Muscle layer of colon (tissue), 2 donors: Measurements from ENCODE around the gene DUS1L.

Source experiments
- H3K27ac ChIP-seq: one replicate; pipeline ENCODE4 v1.7.0; 2013; ENCODE audit warnings: low read depth, mild to moderate bottlenecking, low read length, moderate library complexity
- H3K27me3 ChIP-seq, 2 donors: one replicate each; pipeline ENCODE4 v1.7.0; 2013; ENCODE audit warnings: low read length in 2 of 2, mild to moderate bottlenecking in 2 of 2; ENCODE audit not compliant: insufficient read depth in 2 of 2, control insufficient read depth in 1 of 2
- H3K36me3 ChIP-seq: one replicate; pipeline ENCODE4 v1.7.0; 2013; ENCODE audit warnings: mild to moderate bottlenecking, low read length; ENCODE audit not compliant: insufficient read depth
- H3K4me1 ChIP-seq: one replicate; pipeline ENCODE4 v1.7.0; 2013; ENCODE audit warnings: mild to moderate bottlenecking, low read length; ENCODE audit not compliant: insufficient read depth
- H3K4me3 ChIP-seq, 2 donors: one replicate each; pipeline ENCODE4 v1.7.0; 2013; ENCODE audit warnings: low read length in 2 of 2, low read depth in 1 of 2, mild to moderate bottlenecking in 1 of 2, moderate library complexity in 1 of 2
- H3K9ac ChIP-seq: one replicate; pipeline ENCODE4 v1.7.0; 2013; ENCODE audit warnings: low read length
- H3K9me3 ChIP-seq: one replicate; pipeline ENCODE4 v1.7.0; 2013; ENCODE audit warnings: mild to moderate bottlenecking, low read length
- donor health status: abdominal sarcoma.
- donor health status: Adenocarcinoma of cecum.

DUS1L gene

GRCh38 chr17:82065638-82066303 is at the start of gene DUS1L:
DUS1L (minus strand) TSS chr17:82065804; CDS start chr17:82065059, 745 bp downstream.
- Histone ChIP-seq H3K9me3 (no peaks in the 10 kb centered on the region), H3K36me3 (peaks cover 25% of the 10 kb centered on the region)

GRCh38 chr17:82114872-82115271 is 49.3 kb upstream of the DUS1L start:
- no peak overlapping the region for H3K27ac ChIP-seq
- H3K36me3 ChIP-seq = peaks cover 15% of the 10 kb centered on the region
- H3K27me3 ChIP-seq = no peaks in the 10 kb centered on the region
- no peak overlapping the region for H3K4me3 ChIP-seq
- H3K9ac ChIP-seq = no peak overlapping the region
- no peaks in the 10 kb centered on the region for H3K4me1 ChIP-seq
- H3K9me3 ChIP-seq = no peaks in the 10 kb centered on the region

More at GRCh38 chr17:82065638-82066303, at the start of gene DUS1L:
- peak within 1 kb of the TSS; percentile 90 for H3K27ac ChIP-seq
- H3K4me1 ChIP-seq = peaks cover 20% of the 10 kb centered on the region
- H3K27me3 ChIP-seq = no peaks in the 10 kb centered on the region
- peak within 1 kb of the TSS; percentile 74 for H3K9ac ChIP-seq
- peak within 1 kb of the TSS; percentile 68 to 77 for H3K4me3 ChIP-seq

- Histone ChIP-seq H3K9ac (no peak overlapping the region), H3K9me3 (no peaks in the 10 kb centered on the region), H3K27ac (no peak overlapping the region), H3K27me3 (no peaks in the 10 kb centered on the region), H3K4me1 (no peaks in the 10 kb centered on the region), H3K4me3 (no peak overlapping the region), H3K36me3 (peaks cover 15% of the 10 kb centered on the region)
These were observed 48.8 kb upstream of the DUS1L start for GRCh38 chr17:82114447-82114846.

- H3K27ac ChIP-seq = no peak overlapping the region
- no peaks in the 10 kb centered on the region for H3K4me1 ChIP-seq
These were observed 48.3 kb upstream of the DUS1L start for GRCh38 chr17:82113941-82114340.

GRCh38 chr17:82113422-82113821 is 47.8 kb upstream of the DUS1L start:
- Histone ChIP-seq H3K4me3 (no peak overlapping the region), H3K27me3 (no peaks in the 10 kb centered on the region), H3K9me3 (no peaks in the 10 kb centered on the region), H3K9ac (no peak overlapping the region), H3K4me1 (no peaks in the 10 kb centered on the region), H3K36me3 (peaks cover 15% of the 10 kb centered on the region), H3K27ac (no peak overlapping the region)

More at GRCh38 chr17:82113941-82114340, 48.3 kb upstream of the DUS1L start:
- Histone ChIP-seq H3K4me3 (no peak overlapping the region), H3K9me3 (no peaks in the 10 kb centered on the region), H3K9ac (no peak overlapping the region), H3K36me3 (peaks cover 15% of the 10 kb centered on the region), H3K27me3 (no peaks in the 10 kb centered on the region)

GRCh38 chr17:82112914-82113311 is 47.3 kb upstream of the DUS1L start:
- Histone ChIP-seq H3K27me3 (no peaks in the 10 kb centered on the region), H3K36me3 (peaks cover 15% of the 10 kb centered on the region), H3K9ac (no peak overlapping the region), H3K27ac (no peak overlapping the region), H3K4me1 (no peaks in the 10 kb centered on the region), H3K4me3 (no peak overlapping the region), H3K9me3 (no peaks in the 10 kb centered on the region)

- Histone ChIP-seq H3K9ac (no peak overlapping the region), H3K4me3 (no peak overlapping the region), H3K27me3 (no peaks in the 10 kb centered on the region), H3K36me3 (peaks cover 15% of the 10 kb centered on the region), H3K4me1 (no peaks in the 10 kb centered on the region), H3K27ac (no peak overlapping the region), H3K9me3 (no peaks in the 10 kb centered on the region)
These were observed 46.7 kb upstream of the DUS1L start for GRCh38 chr17:82112181-82112913.

GRCh38 chr17:82110298-82110697 is 44.7 kb upstream of the DUS1L start:
- Histone ChIP-seq H3K27me3 (no peaks in the 10 kb centered on the region), H3K27ac (no peak overlapping the region), H3K9ac (no peak overlapping the region), H3K9me3 (no peaks in the 10 kb centered on the region), H3K36me3 (peaks cover 15% of the 10 kb centered on the region), H3K4me3 (no peak overlapping the region), H3K4me1 (peaks cover 3% of the 10 kb centered on the region)

- Histone ChIP-seq H3K27ac (no peak overlapping the region), H3K27me3 (no peaks in the 10 kb centered on the region), H3K9me3 (no peaks in the 10 kb centered on the region), H3K4me3 (no peak overlapping the region), H3K4me1 (peaks cover 6% of the 10 kb centered on the region), H3K36me3 (peaks cover 15% of the 10 kb centered on the region), H3K9ac (no peak overlapping the region)
These were observed 43.4 kb upstream of the DUS1L start for GRCh38 chr17:82108961-82109475.

- peaks cover 11% of the 10 kb centered on the region for H3K4me1 ChIP-seq
- H3K9ac ChIP-seq = no peak overlapping the region
- peaks cover 13% of the 10 kb centered on the region for H3K36me3 ChIP-seq
- H3K4me3 ChIP-seq = no peak overlapping the region
- H3K9me3 ChIP-seq = no peaks in the 10 kb centered on the region
- H3K27me3 ChIP-seq = no peaks in the 10 kb centered on the region
- H3K27ac ChIP-seq = no peak overlapping the region
These were observed 42.9 kb upstream of the DUS1L start for GRCh38 chr17:82108496-82108945.

- H3K4me3 ChIP-seq = no peak overlapping the region
- H3K4me1 ChIP-seq = peaks cover 15% of the 10 kb centered on the region
- H3K27ac ChIP-seq = no peak overlapping the region
- no peaks in the 10 kb centered on the region for H3K9me3 ChIP-seq
- no peaks in the 10 kb centered on the region for H3K27me3 ChIP-seq
- H3K9ac ChIP-seq = no peak overlapping the region
- H3K36me3 ChIP-seq = peaks cover 8% of the 10 kb centered on the region
These were observed 42.4 kb upstream of the DUS1L start for GRCh38 chr17:82108038-82108437.
